GM13976 (cell line): Measurements from ENCODE around the gene CARNS1.

Experiments used
- DNase-seq: peaks from one replicate; pipeline ENCODE4 v3.0.0; 2012; ENCODE audit warnings: low spot score
- CTCF ChIP-seq: IDR thresholded peaks from 2 replicates; pipeline ENCODE4 v1.5.1; 2012; ENCODE audit warnings: borderline replicate concordance, mild to moderate bottlenecking; ENCODE audit not compliant: insufficient read depth; ENCODE audit errors: extremely low read depth, missing control alignments, control extremely low read depth
- in situ Hi-C: fragments of 300-500 bp; cut with MboI; formaldehyde crosslinking; loops from one replicate; pipeline ENCODE4 v1.12.0; 2022; ENCODE audit warnings: low sequenced_read_pairs, mixed read lengths, inconsistent platforms; ENCODE audit not compliant: unreplicated experiment

Gene CARNS1

DNA sequence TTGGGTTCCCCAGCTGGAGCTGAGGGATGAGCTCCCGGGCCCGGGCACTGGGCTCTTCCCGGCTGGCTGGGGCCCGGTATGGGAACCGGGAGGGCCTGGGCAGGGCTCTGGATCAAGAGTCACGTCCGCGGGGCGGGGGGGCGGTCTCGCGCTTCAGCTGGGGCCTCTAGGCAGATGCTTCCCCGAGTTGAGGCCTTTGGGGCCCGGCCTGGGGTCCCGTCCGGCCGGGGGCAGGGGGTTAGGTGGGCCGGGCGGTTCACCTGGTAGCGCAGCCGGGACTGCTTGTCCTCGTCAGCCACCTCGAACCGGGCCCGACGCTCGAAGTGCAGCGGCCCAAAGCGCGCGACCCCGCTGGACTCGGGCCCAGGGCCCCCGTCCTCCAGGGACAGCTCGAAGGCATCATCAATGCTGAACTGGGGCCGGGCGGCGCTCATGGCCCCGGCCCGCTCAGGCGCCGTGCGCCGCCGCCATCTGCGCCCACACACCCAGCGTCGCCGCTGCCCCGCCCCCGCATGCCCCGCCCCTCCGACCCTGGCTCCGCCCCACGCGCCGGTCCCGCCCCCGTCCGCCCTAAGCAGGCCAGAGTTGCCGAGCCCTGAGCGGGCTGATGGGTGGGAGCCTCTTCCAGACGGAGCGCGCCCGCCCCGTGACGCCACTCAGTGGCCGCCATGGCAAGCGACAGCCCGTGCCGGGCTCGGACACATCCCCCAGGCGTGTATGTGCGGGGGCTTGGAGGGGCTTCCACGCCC, 53.5 kb downstream of the CARNS1 start, which contains the start of gene TMEM134:
Gene TMEM134, minus strand, starts transcription at position 493 of the 749 bp plus-strand sequence. Its CDS starts 59 bp downstream, at position 434.
- DNase-seq = peak; percentile 97
- in situ Hi-C loops = no loop called here
- peak; percentile 76 for TF ChIP-seq CTCF

DNA sequence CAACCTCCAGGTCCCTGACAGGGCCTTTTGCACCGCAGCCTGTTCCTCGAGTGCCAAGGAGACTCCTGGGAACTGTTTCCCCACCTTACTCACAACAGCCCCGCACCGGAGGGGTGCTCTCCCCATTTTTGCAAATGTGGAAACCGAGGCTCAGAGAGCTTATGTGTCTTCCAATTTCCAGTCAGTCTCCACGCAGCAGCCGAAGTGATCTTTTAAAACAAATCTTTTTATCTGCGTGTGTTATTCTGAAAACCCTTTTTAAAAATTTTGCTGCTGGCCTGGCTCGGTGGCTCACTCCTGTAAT, 54.0 kb downstream of the CARNS1 start:
- no peak for TF ChIP-seq CTCF
- in situ Hi-C loops = no loop called here
- no peak for DNase-seq

- in situ Hi-C loops = no loop called here
- TF ChIP-seq CTCF = no peak
- DNase-seq = no peak
These were observed 55.0 kb downstream of the CARNS1 start for GRCh38 chr11:67470337-67471002.

DNA sequence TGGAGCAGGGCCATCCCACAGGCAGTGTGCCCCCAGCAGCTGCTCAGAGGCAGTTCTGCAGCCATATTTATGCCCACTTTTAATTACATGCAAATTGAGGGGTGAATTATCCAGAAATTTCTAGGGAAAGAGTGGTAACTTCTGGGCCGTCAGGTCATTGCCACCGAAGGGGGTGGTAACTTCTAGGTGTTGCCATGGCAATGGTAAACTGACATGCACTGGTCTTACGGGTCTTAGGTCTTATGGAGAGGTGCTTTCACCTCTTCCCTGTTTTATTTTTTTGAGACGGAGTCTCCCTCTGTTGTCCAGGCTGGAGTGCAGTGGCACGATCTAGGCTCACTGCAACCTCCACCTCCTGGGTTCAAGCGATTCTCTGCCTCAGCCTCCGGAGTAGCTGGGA, 57.4 kb downstream of the CARNS1 start:
- no peak for DNase-seq
- no peak for TF ChIP-seq CTCF
- in situ Hi-C loops = no loop called here
